Activated gamma-delta T cell treated with anti-CD3 and anti-CD28 coated beads, Interleukin-2, amount 50 U/mL, for 16 hours (primary cell): ENCODE data around the gene ATP9B.
A peak's percentile ranks its signal among the peaks of the same experiment; 100 is the strongest.
"Not testable (repeated sequence)": the region's sequence is repeated elsewhere in the genome, so short reads cannot be mapped to it uniquely, and the experiment has no call there.

Source experiments
- DNase-seq: peaks from one replicate; pipeline ENCODE4 v3.0.0-alpha.2; 2020; ENCODE audit warnings: low read depth

Gene ATP9B

DNA sequence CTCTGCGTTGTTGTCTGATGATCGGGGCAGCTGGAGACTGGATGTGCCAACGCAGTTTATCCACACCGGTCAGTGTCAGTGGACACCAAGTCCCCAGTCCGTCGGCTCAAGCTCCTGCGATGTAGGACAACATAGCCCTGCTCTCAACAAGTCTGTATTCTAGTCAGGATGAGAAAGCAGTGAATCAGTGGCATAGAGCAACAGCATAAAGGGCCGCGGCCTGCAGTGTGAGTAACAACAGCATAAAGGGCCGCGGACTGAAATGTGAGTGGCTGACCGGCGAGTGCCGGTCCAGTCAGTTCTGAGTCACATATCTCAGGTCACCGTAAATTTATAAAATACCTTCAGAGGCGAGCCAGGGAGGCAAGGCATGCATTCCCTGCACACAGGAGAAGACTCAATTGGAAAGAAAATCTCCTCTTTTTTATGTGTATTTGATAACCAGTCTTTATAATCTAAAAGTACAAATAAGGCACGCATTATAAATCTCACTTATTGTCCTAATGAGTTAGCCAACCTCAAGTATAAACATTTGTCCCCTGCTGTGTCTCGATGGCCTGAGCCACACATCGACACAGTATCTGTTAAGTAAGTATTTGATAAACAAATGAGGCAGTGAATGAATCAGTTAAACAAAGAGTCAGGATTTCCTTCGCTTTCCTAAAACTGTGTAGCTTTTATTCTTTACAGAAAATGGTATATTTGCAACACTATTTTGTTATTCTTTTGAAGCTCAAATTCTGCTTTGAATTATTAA is 292.8 kb downstream of the ATP9B start:
- no peak for DNase-seq

DNA sequence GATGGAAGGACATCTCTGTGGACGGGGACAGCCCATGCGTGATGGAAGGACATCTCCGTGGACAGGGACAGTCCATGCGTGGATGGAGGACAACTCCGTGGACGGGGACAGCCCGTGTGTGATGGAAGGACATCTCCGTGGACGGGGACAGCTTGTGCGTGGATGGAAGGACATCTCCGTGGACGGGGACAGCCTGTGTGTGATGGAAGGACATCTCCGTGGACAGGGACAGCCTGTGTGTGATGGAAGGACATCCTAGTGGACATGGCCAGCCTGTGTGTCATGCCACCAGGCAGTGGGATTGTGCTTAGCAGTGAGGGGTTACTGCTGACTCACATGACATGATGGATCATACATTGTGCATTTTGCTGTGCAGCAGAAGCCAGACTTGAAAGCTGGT is 296.5 kb downstream of the ATP9B start:
- DNase-seq: no peak

GRCh38 chr18:79366177-79367094 is 297.2 kb downstream of the ATP9B start:
- no peak for DNase-seq

- no peak for DNase-seq
Observed at GRCh38 chr18:79367480-79367879, 298.3 kb downstream of the ATP9B start.

DNA sequence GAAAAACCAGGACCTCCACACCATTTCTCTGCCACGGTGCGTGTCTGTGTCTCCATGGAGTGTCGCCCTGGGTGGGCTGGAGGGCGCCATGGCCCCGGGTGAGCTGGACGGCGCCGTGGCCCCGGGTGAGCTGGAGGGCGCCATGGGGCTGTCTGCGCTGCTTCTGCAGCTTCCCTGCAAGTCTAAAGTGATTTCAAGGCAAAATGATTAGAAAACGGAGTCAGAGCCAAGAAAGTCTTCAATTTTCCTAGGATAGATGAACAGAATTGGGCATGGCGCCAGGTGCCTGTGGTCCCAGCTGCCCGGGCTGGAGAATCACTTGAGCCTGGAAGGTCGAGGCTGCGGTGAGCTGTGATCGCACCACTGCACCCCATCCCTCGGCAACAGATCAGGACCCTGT is 298.8 kb downstream of the ATP9B start:
- no peak for DNase-seq

DNA sequence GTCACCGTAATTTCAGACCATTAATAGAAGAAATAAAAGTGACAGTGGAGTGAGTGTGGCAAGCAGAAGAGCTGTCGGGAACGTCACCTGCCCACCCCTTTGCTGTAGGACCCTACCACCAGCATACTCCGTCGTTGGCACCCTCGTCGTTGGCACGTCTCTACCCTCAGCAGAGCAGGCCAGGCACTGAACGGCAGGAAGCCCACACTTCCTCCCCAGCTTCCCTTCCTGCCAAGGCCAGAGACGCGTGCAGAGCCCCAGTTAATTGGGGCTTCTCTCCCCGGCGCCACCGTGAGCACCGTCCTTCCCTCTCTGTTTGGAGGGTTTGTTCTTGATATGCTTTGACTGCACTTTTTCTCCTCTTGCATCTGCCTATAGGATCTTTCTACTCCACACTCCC is 299.5 kb downstream of the ATP9B start:
- DNase-seq: no peak

DNA sequence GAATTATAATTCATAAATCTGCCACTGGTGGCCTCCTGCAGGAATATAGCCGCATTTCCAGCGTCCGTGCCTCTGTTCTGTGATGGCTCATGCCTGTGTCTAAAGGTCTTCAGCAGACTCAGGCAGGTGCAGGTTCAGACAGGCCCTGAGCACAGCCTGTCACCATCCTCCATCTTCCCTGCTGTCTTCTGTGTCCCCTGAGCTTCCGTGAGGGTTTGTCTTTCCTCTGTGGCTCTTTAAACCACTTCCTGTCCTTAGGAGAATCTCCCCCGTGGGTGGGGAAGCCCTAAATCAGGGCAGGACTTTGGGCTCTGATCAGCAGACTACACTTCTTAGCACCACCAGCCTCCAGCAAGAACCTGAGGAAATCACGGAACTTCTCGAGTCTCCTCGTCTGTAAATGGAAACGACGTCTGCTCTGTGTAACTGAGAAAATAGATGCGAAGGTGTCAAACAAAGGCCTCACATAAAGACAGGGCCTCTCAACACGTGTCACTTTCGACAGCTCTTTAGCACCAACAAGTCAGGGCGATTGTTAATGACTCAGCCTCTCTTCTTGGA is 302.4 kb downstream of the ATP9B start:
- no peak for DNase-seq

DNA sequence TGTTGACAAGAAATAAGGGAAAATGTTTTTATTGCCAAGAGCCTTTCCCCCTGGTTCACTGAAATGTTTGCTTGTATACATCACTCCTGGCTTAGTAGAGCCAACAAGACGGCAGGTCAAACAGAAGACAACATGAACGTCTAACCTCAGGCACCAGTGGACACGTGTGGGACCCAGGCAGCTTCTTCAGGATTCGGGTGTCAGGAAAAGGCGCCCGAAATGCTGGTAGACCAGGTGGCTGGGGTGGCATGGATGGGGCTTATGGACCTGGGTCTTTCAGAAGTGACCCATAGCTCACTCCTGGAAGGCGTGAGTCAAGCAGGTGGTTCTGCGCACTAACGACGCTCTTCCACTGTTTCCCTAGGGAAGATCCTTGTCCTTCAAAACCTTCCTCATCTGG is 303.3 kb downstream of the ATP9B start:
- no peak for DNase-seq

DNA sequence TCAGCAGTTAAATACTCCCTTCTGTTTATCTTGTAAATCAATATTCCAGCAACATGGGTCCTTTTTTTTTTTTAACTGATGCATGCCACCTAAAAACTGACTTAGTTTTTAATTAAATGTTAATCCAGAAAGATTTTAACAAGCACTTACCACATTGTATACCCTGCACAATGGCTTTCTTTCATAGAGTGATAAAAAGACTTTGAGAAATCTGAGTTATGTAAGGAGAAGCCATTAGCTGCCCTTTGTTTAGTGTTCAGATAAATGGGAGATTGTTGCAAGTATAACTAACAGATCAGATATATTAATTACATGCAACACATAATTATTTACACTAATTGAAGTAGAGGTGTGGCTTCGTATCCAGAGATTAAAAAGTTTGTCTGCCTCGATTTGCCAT is 303.8 kb downstream of the ATP9B start:
- no peak for DNase-seq

DNA sequence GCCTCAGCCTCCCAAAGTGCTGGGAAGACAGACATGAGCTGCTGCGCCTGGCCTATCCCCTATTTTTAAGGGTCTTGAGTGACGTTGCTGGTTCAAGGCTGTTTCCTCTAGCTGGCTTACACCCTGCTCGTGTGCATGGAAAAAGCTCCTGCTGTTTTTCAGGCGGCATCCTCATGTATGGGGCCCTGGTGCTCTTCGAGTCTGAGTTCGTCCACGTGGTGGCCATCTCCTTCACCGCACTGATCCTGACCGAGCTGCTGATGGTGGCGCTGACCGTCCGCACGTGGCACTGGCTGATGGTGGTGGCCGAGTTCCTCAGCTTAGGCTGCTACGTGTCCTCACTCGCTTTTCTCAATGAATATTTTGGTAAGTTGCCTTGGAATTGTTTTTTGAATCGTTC is 304.5 kb downstream of the ATP9B start:
- DNase-seq: no peak

- DNase-seq: no peak
Observed at GRCh38 chr18:79374408-79375171, 305.4 kb downstream of the ATP9B start.

GRCh38 chr18:79375441-79376154 is 306.4 kb downstream of the ATP9B start:
- no peak for DNase-seq

DNA sequence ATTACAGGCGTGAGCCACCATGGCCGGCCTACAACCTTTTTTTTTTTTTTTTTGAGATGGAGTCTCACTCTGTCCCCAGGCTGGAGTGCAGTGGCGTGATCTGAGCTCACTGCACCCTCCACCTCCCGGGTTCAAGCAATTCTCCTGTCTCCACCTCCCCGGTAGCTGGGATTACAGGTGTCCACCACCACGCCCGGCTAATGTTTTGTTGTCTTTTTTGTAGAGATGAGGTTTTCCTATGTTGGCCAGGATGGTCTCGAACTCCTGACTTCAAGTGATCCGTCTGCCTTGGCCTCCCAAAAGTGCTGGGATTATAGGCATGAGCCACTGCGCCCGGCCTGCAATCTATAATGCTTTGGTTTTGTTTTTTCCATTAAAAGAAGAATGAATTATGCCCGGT is 307.5 kb downstream of the ATP9B start:
- DNase-seq: not testable (repeated sequence)

DNA sequence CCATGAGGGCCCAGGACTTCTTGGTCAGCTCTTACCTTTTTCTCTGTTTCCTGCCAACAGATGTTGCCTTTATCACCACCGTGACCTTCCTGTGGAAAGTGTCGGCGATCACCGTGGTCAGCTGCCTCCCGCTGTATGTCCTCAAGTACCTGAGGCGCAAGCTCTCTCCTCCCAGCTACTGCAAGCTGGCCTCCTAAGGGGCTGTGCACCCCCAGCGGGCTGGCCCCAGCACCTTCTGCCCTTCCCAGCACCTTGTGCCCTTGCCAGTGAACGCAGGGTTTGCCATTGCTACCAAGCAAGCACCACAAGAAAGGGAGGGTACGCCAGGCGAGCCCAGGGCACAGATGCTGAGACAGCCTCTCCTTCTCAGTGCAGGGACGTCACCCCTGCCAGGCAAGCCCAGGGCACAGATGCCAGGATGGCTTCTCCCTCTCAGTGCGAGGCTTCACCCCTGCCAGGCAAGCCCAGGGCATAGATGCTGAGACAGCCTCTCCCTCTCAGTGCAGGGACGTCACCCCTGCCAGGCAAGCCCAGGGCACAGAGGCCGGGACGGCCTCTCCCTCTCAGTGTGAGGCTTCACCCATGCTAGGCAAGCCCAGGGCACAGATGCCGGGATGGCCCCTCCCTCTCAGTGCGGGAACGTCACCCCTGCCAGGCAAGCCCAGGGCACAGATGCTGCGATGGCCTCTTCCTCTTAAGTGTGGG is 308.1 kb downstream of the ATP9B start:
- no peak for DNase-seq

DNA sequence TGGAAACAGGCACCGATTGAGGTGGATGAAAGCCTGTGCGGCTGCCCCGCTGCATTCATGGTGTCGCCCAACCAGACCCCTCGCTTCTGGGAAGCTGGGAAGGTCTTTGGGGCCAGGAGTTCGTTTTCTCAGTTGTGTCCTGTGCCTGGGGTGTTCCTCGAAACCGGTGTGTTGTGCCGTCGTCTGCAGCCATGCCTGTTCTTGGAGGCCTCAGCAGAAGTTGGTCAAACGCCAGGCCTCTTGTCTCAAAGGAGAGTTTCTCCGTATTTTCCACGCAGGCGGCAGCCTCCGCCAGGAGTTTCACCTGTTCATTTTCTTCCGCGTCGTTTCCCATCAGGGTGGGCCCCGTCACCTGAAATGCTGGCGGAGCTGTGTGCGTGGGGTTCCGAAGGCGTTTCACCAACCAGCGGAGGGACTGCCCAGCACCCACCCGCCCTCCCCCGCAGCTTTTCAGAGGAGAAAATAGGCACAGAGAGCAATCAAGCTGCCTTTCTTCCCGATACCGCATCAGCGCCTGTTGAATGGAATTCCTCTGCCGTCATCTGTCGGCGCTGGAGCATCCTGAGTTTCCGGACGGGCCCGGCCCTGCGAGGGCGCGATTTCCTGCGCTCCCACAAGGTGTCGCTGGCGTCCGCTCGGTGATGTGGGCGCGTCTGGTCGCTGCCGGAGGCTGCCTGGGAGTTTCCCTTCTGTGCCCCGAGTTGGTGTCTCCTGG is 309.5 kb downstream of the ATP9B start:
- DNase-seq: peak; percentile 65

GRCh38 chr18:79379251-79379905 is 310.2 kb downstream of the ATP9B start:
- DNase-seq: no peak

DNA sequence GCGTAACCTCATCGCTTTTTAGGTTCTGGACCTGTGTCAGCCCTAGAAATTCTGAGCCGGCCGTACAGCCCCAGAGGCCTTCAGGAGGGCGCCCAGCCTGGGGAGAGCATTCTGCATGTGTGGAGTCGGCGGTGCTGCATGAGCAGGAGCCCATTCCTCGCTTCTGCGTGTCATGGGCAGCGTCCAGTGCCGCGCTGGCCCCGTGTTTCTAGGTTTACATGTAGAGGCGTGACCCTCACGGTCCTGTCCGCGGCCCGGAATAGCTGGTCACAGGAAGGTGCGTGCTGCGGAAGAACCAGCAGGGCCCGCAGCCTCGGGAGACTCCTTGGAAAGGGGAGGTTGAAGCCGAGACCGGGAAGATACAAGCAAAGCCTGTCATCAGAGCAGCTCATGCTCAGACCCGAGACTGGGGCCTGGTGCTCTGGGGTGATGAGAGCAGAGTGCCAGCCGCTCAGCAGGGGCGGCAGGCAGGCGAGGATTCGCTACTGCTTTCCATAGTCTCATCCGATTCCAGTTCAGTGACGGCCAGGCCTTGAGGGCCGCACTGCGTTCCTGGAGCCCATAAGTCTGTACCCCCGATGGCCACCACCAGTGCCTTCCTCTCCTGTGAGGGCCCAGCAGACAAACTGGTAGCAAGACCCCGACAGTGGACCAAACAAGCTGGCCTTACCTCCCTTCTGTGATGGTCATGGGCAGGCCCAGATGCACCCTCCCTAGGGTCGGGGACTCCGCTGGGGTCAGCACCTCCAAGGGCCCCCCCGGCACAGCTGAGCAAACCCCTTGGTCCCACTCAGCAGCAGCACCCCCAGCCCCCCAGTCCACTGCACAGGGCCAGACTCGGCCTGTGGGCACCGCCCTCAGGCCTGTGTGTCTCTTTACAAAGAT is 311.0 kb downstream of the ATP9B start:
- no peak for DNase-seq
